Liver (tissue), 3 donors: ENCODE results near the gene CA14.
"Not testable (repeated sequence)": the region's sequence is repeated elsewhere in the genome, so short reads cannot be mapped to it uniquely, and the experiment has no call there.

Source experiments
- RAD21 ChIP-seq, 2 donors: IDR thresholded peaks; 2 replicates each; pipeline ENCODE4 v1.6.1; 2016; ENCODE audit warnings: antibody characterized with exemption in 2 of 2, mild to moderate bottlenecking in 2 of 2
- TF ChIP-seq, protein P1 (sequence below): fragments of 150-350 bp; IDR thresholded peaks from 2 replicates; pipeline ENCODE4 v1.5.1; 2017; ENCODE audit warnings: improper control_type of control experiment, low read depth, low read length; ENCODE audit not compliant: missing input control
- donor health status: healthy.
- donor health status: healthy.

DNA sequence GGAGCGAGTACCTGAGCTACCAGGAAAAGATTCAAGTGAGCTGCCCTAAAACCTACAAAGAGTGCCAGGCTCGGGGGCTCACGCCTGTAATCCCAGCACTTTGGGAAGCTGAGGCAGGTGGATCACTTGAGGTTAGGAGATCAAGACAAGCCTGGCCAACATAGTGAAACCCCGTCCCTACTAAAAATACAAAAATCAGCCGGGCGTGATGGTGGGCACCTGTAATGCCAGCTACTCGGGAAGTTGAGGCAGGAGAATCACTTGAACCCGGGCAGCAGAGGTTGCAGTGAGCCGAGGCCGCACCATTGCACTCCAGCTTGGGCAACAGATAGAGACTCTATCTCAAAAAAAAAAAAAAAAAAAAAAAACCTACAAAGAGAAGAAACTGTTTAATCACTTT, 24.7 kb upstream of the CA14 start:
- TF ChIP-seq, protein P1, sequence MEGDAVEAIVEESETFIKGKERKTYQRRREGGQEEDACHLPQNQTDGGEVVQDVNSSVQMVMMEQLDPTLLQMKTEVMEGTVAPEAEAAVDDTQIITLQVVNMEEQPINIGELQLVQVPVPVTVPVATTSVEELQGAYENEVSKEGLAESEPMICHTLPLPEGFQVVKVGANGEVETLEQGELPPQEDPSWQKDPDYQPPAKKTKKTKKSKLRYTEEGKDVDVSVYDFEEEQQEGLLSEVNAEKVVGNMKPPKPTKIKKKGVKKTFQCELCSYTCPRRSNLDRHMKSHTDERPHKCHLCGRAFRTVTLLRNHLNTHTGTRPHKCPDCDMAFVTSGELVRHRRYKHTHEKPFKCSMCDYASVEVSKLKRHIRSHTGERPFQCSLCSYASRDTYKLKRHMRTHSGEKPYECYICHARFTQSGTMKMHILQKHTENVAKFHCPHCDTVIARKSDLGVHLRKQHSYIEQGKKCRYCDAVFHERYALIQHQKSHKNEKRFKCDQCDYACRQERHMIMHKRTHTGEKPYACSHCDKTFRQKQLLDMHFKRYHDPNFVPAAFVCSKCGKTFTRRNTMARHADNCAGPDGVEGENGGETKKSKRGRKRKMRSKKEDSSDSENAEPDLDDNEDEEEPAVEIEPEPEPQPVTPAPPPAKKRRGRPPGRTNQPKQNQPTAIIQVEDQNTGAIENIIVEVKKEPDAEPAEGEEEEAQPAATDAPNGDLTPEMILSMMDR = not testable (repeated sequence)
- TF ChIP-seq RAD21 (IDR thresholded peaks at IDR 0.05) = not testable (repeated sequence)
